CD14-positive monocyte (primary cell): ENCODE measurements around the gene POT1. TPM values are rescaled to one million over a fixed set of nuclear protein-coding genes. Genes with fewer than 3 reads are reported as not detected.

Experiments
- DNase-seq, 3 donors: peaks; one replicate each; pipeline ENCODE4 v3.0.0-alpha.2; 2011 to 2022
- H2AFZ ChIP-seq: 2 replicates; pipeline ENCODE4 v1.6.0; 2012; ENCODE audit warnings: mild to moderate bottlenecking, low read depth, low read length, inconsistent platforms; ENCODE audit not compliant: insufficient read depth, poor library complexity, severe bottlenecking
- H3K27ac ChIP-seq, 2 donors: 1 replicate in 1 of 2; 2 replicates in 1 of 2; pipeline ENCODE4 v1.5.1; 2012 to 2013; ENCODE audit warnings: low read length in 2 of 2, control low read depth in 1 of 2, inconsistent platforms in 1 of 2, low read depth in 1 of 2, mild to moderate bottlenecking in 1 of 2
- H3K27me3 ChIP-seq, 2 donors: one replicate each; pipeline versions ENCODE4 v1.6.0 to v1.6.1; 2011 to 2013; ENCODE audit warnings: low read length in 2 of 2; ENCODE audit not compliant: control insufficient read depth in 2 of 2, insufficient read depth in 2 of 2
- H3K36me3 ChIP-seq, 2 donors: replicated peaks in 1 of 2; 1 replicate in 1 of 2; 2 replicates in 1 of 2; pipeline versions ENCODE4 v1.5.1 to v1.6.1; 2012 to 2013; ENCODE audit warnings: low read length in 2 of 2, control low read depth in 1 of 2, inconsistent platforms in 1 of 2, mild to moderate bottlenecking in 1 of 2; ENCODE audit not compliant: insufficient read depth in 2 of 2, control insufficient read depth in 1 of 2
- H3K4me1 ChIP-seq, 2 donors: 1 replicate in 1 of 2; 2 replicates in 1 of 2; pipeline versions ENCODE4 v1.5.1 to v1.6.1; 2012 to 2013; ENCODE audit warnings: low read length in 2 of 2, control low read depth in 1 of 2, inconsistent platforms in 1 of 2, mild to moderate bottlenecking in 1 of 2, moderate library complexity in 1 of 2; ENCODE audit not compliant: insufficient read depth in 2 of 2, control insufficient read depth in 1 of 2
- H3K4me2 ChIP-seq: replicated peaks from 2 replicates; pipeline ENCODE3; 2012; ENCODE audit warnings: low read length, moderate library complexity, mild to moderate bottlenecking; ENCODE audit not compliant: poor library complexity, severe bottlenecking; ENCODE audit errors: extremely low read depth
- H3K4me3 ChIP-seq, 3 experiments: fragments of 200-600 bp in 1 of 3; sonication (generic) in 1 of 3; replicated peaks in 1 of 3; 1 replicate in 2 of 3; 2 replicates in 1 of 3; pipeline ENCODE4 v1.5.1; 2011 to 2013; ENCODE audit warnings: low read length in 3 of 3, mild to moderate bottlenecking in 3 of 3, control low read depth in 2 of 3, low read depth in 2 of 3, inconsistent platforms in 1 of 3, moderate library complexity in 1 of 3
- H3K79me2 ChIP-seq: 2 replicates; pipeline ENCODE4 v1.6.0; 2012; ENCODE audit warnings: mild to moderate bottlenecking, control low read depth, inconsistent platforms, low read length, moderate library complexity; ENCODE audit not compliant: insufficient read depth
- H3K9ac ChIP-seq: 2 replicates; pipeline ENCODE4 v1.6.0; 2017; ENCODE audit warnings: low read length, mild to moderate bottlenecking; ENCODE audit not compliant: insufficient read depth, poor library complexity, severe bottlenecking
- H3K9me3 ChIP-seq, 2 donors: replicated peaks in 1 of 2; 1 replicate in 1 of 2; 2 replicates in 1 of 2; pipeline versions ENCODE4 v1.5.1 to v1.6.1; 2012 to 2013; ENCODE audit warnings: low read length in 2 of 2, control low read depth in 1 of 2; ENCODE audit not compliant: control insufficient read depth in 1 of 2, insufficient read depth in 1 of 2
- H4K20me1 ChIP-seq: 2 replicates; pipeline ENCODE4 v1.6.0; 2012; ENCODE audit warnings: mild to moderate bottlenecking, low read length, control low read depth, moderate library complexity; ENCODE audit not compliant: insufficient read depth
- H3K27ac Mint-ChIP-seq, 7 donors: one replicate each; pipeline ENCODE4 v1.8.0; 2020; ENCODE audit warnings: mild to moderate bottlenecking in 7 of 7, mixed read lengths in 7 of 7, moderate library complexity in 6 of 7, inconsistent platforms in 2 of 7
- H3K27me3 Mint-ChIP-seq, 3 donors: one replicate each; pipeline ENCODE4 v1.8.0; 2021 to 2022; ENCODE audit warnings: low read depth in 3 of 3, mild to moderate bottlenecking in 3 of 3, mixed read lengths in 3 of 3, moderate library complexity in 3 of 3, inconsistent platforms in 1 of 3
- H3K36me3 Mint-ChIP-seq, 2 donors: one replicate each; pipeline ENCODE4 v1.8.0; 2020; ENCODE audit warnings: mixed read lengths in 2 of 2, inconsistent platforms in 1 of 2, mild to moderate bottlenecking in 1 of 2
- H3K4me1 Mint-ChIP-seq: one replicate; pipeline ENCODE4 v1.8.0; 2020; ENCODE audit warnings: mild to moderate bottlenecking, mixed read lengths
- H3K4me3 Mint-ChIP-seq, 2 donors: one replicate each; pipeline ENCODE4 v1.8.0; 2020; ENCODE audit warnings: mild to moderate bottlenecking in 2 of 2, mixed read lengths in 2 of 2, moderate library complexity in 1 of 2
- H3K9me3 Mint-ChIP-seq, 7 donors: one replicate each; pipeline ENCODE4 v1.8.0; 2020 to 2022; ENCODE audit warnings: mixed read lengths in 7 of 7, mild to moderate bottlenecking in 6 of 7, moderate library complexity in 6 of 7, inconsistent platforms in 2 of 7
- CTCF ChIP-seq: fragments of 200-600 bp; IDR thresholded peaks from one replicate; pipeline ENCODE4 v1.8.0; 2022; ENCODE audit warnings: antibody characterized with exemption, mild to moderate bottlenecking
- WGBS: methylation state at CpG from one replicate; pipeline ENCODE4 v1.1.5; 2013; ENCODE audit warnings: missing lambda C conversion rate; ENCODE audit not compliant: insufficient coverage; 5-methylcytosine and 5-hydroxymethylcytosine counted together
- intact Hi-C, 2 donors: fragments of 100-400 bp; cut with micrococcal nuclease; formaldehyde crosslinking; loops; one replicate each; pipeline versions ENCODE4 v1.15.0 to v1.15.1; 2023
- polyA plus RNA-seq, 3 donors: library from polyadenylated mRNA; depleted of rRNA in 1 of 3; unstranded in 2 of 3; stranded (reverse) in 1 of 3; fragments of 300-500 nt in 2 of 3; fragments of >200 nt in 1 of 3; fragmentation: Illumina TruSeq in 2 of 3; gene quantifications; 1 replicate in 2 of 3; 2 replicates in 1 of 3; pipeline ENCODE4 v1.2.3, GENCODE V29; 2012 to 2021

Gene POT1
- polyA plus RNA-seq, 3 donors, result 6.7 to 12.2 (median 10.4) TPM

- H3K9ac ChIP-seq, result no peak overlapping the region
- no peaks in the 10 kb centered on the region for H3K4me1 ChIP-seq
- no peak overlapping the region for H2AFZ ChIP-seq
- Mint-ChIP-seq H3K4me3 (no peak overlapping the region), H3K27ac (no peak overlapping the region), H3K36me3 (peaks cover 4 to 14% of the 10 kb centered on the region in 2 donors), H3K9me3 (no peaks in the 10 kb centered on the region), H3K27me3 (peaks cover 0 to 2% (median 0%) of the 10 kb centered on the region in 3 donors), H3K4me1 (no peaks in the 10 kb centered on the region)
- DNase-seq, result no peak
- H3K27ac ChIP-seq, result no peak overlapping the region
- H3K27me3 ChIP-seq, result no peaks in the 10 kb centered on the region
- H3K36me3 ChIP-seq, result no peaks in the 10 kb centered on the region
- H3K4me2 ChIP-seq, result no peak overlapping the region
- WGBS, result no CpG with 5 or more reads among the region's 1 CpG
- H3K9me3 ChIP-seq, result no peaks in the 10 kb centered on the region
- intact Hi-C loops, result no loop called here
- no peaks in the 10 kb centered on the region for H3K79me2 ChIP-seq
- no peak for TF ChIP-seq CTCF
- H4K20me1 ChIP-seq, result no peaks in the 10 kb centered on the region
- H3K4me3 ChIP-seq, result no peak overlapping the region
Observed at GRCh38 chr7:124879771-124880170, 49.9 kb downstream of the POT1 start.

- Histone ChIP-seq H3K9me3 (no peaks in the 10 kb centered on the region), H3K36me3 (no peaks in the 10 kb centered on the region), H3K79me2 (no peaks in the 10 kb centered on the region), H3K9ac (no peak overlapping the region), H3K4me2 (no peak overlapping the region), H4K20me1 (no peaks in the 10 kb centered on the region), H3K27me3 (no peaks in the 10 kb centered on the region), H3K4me3 (no peak overlapping the region), H3K27ac (no peak overlapping the region), H2AFZ (no peak overlapping the region), H3K4me1 (no peaks in the 10 kb centered on the region)
- H3K36me3 Mint-ChIP-seq, result peaks cover 6 to 17% of the 10 kb centered on the region in 2 donors
- H3K27me3 Mint-ChIP-seq, result peaks cover 0 to 2% (median 0%) of the 10 kb centered on the region in 3 donors
- H3K4me1 Mint-ChIP-seq, result no peaks in the 10 kb centered on the region
- 100% methylated on average over 1 of the region's 2 CpGs for WGBS
- no peak overlapping the region for H3K4me3 Mint-ChIP-seq
- H3K27ac Mint-ChIP-seq, result no peak overlapping the region
- H3K9me3 Mint-ChIP-seq, result peaks cover 0 to 2% (median 0%) of the 10 kb centered on the region in 7 donors
- DNase-seq, result no peak
- no peak for TF ChIP-seq CTCF
- intact Hi-C loops, result no loop called here
Observed at GRCh38 chr7:124879103-124879502, 50.5 kb downstream of the POT1 start.
